GM18951 (cell line): Measurements from ENCODE around the gene PFN2.

Experiments
- POLR2A ChIP-seq: IDR thresholded peaks from 4 replicates; pipeline ENCODE4 v1.6.1; 2011; ENCODE audit warnings: mild to moderate bottlenecking; ENCODE audit not compliant: insufficient read length, insufficient read depth; ENCODE audit errors: extremely low read depth
- in situ Hi-C: fragments of 300-500 bp; cut with MboI; formaldehyde crosslinking; loops from one replicate; pipeline ENCODE4 v1.12.0; 2022; ENCODE audit warnings: low sequenced_read_pairs, mixed read lengths, inconsistent platforms; ENCODE audit not compliant: unreplicated experiment

PFN2 gene

GRCh38 chr3:149957361-149958125 lies 13.2 kb downstream of the PFN2 start:
- TF ChIP-seq POLR2A = no peak
- in situ Hi-C loops = no loop called here

GRCh38 chr3:149955449-149955848 lies 15.2 kb downstream of the PFN2 start:
- no peak for TF ChIP-seq POLR2A
- in situ Hi-C loops = no loop called here

- in situ Hi-C loops = no loop called here
These were observed 15.9 kb downstream of the PFN2 start for GRCh38 chr3:149954812-149955211.

GRCh38 chr3:149949181-149949580 lies 21.5 kb downstream of the PFN2 start:
- in situ Hi-C loops = loop anchor here (25.0 kb wide), 1 partner anchor 538 kb away; no protein-coding TSS in a partner anchor
- TF ChIP-seq POLR2A = no peak

More at GRCh38 chr3:149954812-149955211, 15.9 kb downstream of the PFN2 start:
- TF ChIP-seq POLR2A = no peak

DNA sequence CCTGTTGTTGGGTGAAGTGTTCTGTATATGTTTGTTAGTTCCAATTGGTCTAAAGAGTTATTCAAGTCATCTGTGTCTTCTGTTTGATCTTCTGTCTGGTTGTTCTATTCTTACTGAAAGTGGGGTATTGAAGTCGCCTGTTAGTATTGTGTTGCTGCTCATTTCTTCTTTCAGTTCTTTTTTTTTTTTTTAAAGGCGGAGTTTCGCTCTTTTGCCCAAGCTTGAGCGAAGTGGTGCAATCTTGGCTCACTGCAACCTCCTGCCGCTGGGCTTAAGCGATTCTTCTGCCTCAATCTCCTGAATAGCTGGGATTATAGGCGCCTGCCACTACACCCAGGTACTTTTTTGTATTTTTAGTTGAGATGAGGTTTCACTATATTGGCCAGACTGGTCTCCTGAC lies 23.5 kb downstream of the PFN2 start:
- no peak for TF ChIP-seq POLR2A
- in situ Hi-C loops = loop anchor here (25.0 kb wide), 1 partner anchor 540 kb away; no protein-coding TSS in a partner anchor

- in situ Hi-C loops = loop anchor here (25.0 kb wide), 1 partner anchor 543 kb away; no protein-coding TSS in a partner anchor
These were observed 26.7 kb downstream of the PFN2 start for GRCh38 chr3:149943966-149944365.

- TF ChIP-seq POLR2A = no peak
- in situ Hi-C loops = loop anchor here (25.0 kb wide), 1 partner anchor 545 kb away; no protein-coding TSS in a partner anchor
These were observed 28.3 kb downstream of the PFN2 start for GRCh38 chr3:149942409-149942808.

GRCh38 chr3:149941946-149942345 lies 28.7 kb downstream of the PFN2 start:
- no peak for TF ChIP-seq POLR2A
- in situ Hi-C loops = loop anchor here (25.0 kb wide), 1 partner anchor 545 kb away; no protein-coding TSS in a partner anchor

DNA sequence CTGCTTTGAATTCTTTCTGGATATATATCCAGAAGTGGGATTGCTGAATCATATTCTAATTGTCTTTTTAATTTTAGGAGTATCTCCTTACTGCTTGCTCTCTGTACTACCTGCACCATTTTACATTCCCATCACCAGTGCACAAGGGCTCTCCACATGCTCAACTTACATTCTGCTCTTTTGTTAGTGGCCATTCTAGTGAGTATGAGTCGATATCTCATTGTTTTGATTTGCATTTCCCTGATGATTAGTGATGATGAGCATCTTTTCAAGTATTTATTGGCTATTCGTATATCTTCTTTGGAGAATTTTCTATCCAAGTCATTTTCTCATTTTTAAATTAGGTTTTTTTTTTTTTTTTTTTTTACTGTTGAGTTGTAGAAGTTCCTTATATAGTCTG lies 29.5 kb downstream of the PFN2 start:
- TF ChIP-seq POLR2A = no peak
- in situ Hi-C loops = loop anchor here (25.0 kb wide), 1 partner anchor 546 kb away; no protein-coding TSS in a partner anchor

GRCh38 chr3:149938392-149939055 lies 32.2 kb downstream of the PFN2 start:
- in situ Hi-C loops = loop anchor here (25.0 kb wide), 1 partner anchor 549 kb away; no protein-coding TSS in a partner anchor

DNA sequence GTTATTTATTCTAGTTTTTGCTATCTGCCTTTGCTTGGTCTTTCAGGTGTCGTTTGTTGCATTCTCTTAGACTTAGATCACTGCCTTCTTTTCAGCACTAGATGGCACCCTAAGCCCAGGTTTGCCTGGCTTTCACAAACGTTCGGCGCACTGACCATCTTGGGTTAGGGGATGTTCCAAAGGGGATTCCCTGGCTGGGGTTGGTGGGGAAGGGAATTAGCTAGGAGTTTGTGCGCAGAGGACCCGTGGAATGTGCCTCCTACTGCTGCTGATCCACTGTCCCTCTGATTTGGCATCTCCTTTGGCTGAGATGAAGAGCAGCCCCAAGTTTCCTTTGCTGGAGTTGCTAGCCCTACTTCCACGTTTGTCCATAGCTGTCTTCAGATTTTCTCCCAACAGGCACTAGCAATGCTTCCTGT lies 33.9 kb downstream of the PFN2 start:
- in situ Hi-C loops = loop anchor here (25.0 kb wide), 1 partner anchor 550 kb away; no protein-coding TSS in a partner anchor
- no peak for TF ChIP-seq POLR2A

DNA sequence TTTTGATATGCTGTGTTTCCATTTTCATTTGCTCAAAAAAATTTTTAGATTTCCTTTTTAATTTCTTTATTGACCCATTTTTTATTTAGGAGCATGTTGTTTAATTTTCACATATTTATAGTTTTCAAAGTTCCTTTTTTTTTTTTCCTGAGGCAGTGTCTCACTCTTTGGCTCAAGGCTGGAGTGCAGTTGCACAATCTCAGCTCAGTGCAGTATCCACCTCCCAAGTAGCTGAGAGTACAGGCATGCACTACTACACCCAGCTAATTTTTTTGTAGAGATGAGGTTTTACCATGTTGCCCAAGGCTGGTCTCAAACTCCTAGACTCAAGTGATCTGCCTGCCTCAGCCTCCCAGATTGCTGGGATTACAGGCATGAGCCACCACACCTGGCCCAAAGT lies 36.2 kb downstream of the PFN2 start:
- no peak for TF ChIP-seq POLR2A
- in situ Hi-C loops = loop anchor here (25.0 kb wide), 1 partner anchor 553 kb away; no protein-coding TSS in a partner anchor

DNA sequence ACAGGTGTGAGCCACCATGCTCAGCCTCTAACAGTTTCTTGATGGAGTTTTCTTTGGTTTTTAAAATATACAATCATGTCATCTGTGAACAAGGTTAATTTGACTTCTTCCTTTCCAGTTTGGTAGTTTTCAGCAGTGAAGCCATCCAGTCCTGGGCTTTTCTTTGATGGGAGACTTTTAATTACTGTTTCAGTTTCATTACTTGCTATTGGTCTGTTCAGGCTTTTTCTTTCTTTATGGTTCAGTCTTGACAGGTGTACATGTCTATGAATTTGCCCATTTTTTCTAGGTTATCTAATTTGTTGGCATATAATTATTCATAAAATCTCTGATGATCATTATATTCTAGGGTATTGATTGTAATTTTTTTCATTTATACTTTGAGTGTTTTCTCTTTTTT lies 36.8 kb downstream of the PFN2 start:
- in situ Hi-C loops = loop anchor here (25.0 kb wide), 1 partner anchor 553 kb away; no protein-coding TSS in a partner anchor

More for the DNA sequence above, 36.8 kb downstream of the PFN2 start:
- no peak for TF ChIP-seq POLR2A
